Esophagus muscularis mucosa (tissue), 4 donors: ENCODE measurements around the gene UBL4B. TPM values are rescaled to one million over a fixed set of nuclear protein-coding genes. Genes with fewer than 3 reads are reported as not detected.

Experiments used
- DNase-seq: peaks from one replicate; pipeline ENCODE4 v3.0.0-alpha.2; 2017; ENCODE audit errors: extremely low spot score
- H3K27ac ChIP-seq, 4 donors: fragments of 200-600 bp; sonication (generic); replicated peaks in 1 of 4; 1 replicate in 3 of 4; 2 replicates in 1 of 4; pipeline ENCODE4 v1.5.1; 2016 to 2019; ENCODE audit warnings: mild to moderate bottlenecking in 1 of 4
- H3K27me3 ChIP-seq, 4 donors: fragments of 200-600 bp; sonication (generic); one replicate each; pipeline versions ENCODE4 v1.5.1 to v1.6.0; 2016 to 2019
- H3K36me3 ChIP-seq, 4 donors: fragments of 200-600 bp; sonication (generic); one replicate each; pipeline ENCODE4 v1.5.1; 2016 to 2019
- H3K4me1 ChIP-seq, 4 donors: fragments of 200-600 bp; sonication (generic); one replicate each; pipeline ENCODE4 v1.5.1; 2016 to 2019
- H3K4me3 ChIP-seq, 4 donors: fragments of 200-600 bp; sonication (generic); 1 replicate in 2 of 4; 2 replicates in 2 of 4; pipeline ENCODE4 v1.5.1; 2016 to 2019; ENCODE audit warnings: mild to moderate bottlenecking in 4 of 4, moderate library complexity in 1 of 4
- H3K9me3 ChIP-seq, 4 donors: fragments of 200-600 bp; sonication (generic); 1 replicate in 3 of 4; 2 replicates in 1 of 4; pipeline ENCODE4 v1.5.1; 2016 to 2019
- EP300 ChIP-seq: sonication (generic); formaldehyde crosslinking; IDR thresholded peaks from one replicate; pipeline ENCODE4 v1.6.1; 2017; ENCODE audit warnings: antibody characterized with exemption
- POLR2A ChIP-seq: fragments of 450-650 bp; IDR thresholded peaks from one replicate; pipeline ENCODE4 v1.6.1; 2017; ENCODE audit warnings: antibody characterized with exemption, moderate library complexity, mild to moderate bottlenecking, low read depth
- POLR2AphosphoS5 ChIP-seq, 2 donors: sonication (generic); formaldehyde crosslinking; IDR thresholded peaks; one replicate each; pipeline ENCODE4 v1.6.1; 2017; ENCODE audit warnings: antibody characterized with exemption in 2 of 2
- whole genome bisulfite sequencing: methylation state at CpG from one replicate; pipeline ENCODE4 v1.1.5; 2018; 5-methylcytosine and 5-hydroxymethylcytosine counted together
- intact Hi-C: fragments of 100-400 bp; cut with DNase I; formaldehyde crosslinking; loops from one replicate; pipeline ENCODE4 v1.15.1; 2023
- total RNA-seq, 4 donors: library from RNA; depleted of rRNA; stranded (reverse); fragments of >200 nt; gene quantifications; one replicate each; pipeline versions ENCODE4 v1.1.0 to v1.2.1, GENCODE V29; 2016
- TF ChIP-seq, protein P1 (sequence below), 3 experiments: fragments of 200-600 bp in 2 of 3; fragments of 450-650 bp in 1 of 3; sonication (generic) in 2 of 3; IDR thresholded peaks; one replicate each; pipeline ENCODE4 v1.5.1; 2017 to 2019; ENCODE audit warnings: antibody characterized with exemption in 3 of 3, mild to moderate bottlenecking in 2 of 3, moderate library complexity in 1 of 3

Gene UBL4B
- total RNA-seq, 4 donors from 2014 or later, result not detected

DNA sequence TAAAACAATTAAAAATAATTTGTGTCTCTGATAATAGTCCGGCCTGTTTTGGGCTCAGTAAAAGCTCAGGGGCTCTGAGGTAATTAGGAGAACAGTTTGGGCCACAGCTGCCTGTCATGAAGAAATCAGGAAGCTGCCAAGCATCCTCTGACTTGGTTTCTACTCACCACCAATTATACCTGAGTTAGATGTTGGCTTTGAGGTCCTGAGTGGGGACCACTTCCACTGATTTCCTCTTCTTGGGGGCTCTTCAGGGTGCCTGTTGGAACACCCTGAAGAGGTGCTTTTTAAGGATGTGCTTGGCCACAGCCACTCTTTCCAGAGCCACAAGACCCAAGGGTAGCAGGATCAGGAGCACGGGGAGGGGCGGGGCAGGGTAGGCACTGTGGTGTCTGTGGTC, 48.9 kb downstream of the UBL4B start:
- peaks cover 0 to 16% (median 2%) of the 10 kb centered on the region in 4 donors for H3K27me3 ChIP-seq
- intact Hi-C loops, result no loop called here
- 97% methylated on average over 3 of the region's 3 CpGs for WGBS
- no peak for DNase-seq
- H3K27ac ChIP-seq, result no peak overlapping the region
- TF ChIP-seq POLR2A (no peak), EP300 (no peak), POLR2AphosphoS5 (IDR thresholded peaks at IDR 0.05) (no peak)
- TF ChIP-seq, protein P1, sequence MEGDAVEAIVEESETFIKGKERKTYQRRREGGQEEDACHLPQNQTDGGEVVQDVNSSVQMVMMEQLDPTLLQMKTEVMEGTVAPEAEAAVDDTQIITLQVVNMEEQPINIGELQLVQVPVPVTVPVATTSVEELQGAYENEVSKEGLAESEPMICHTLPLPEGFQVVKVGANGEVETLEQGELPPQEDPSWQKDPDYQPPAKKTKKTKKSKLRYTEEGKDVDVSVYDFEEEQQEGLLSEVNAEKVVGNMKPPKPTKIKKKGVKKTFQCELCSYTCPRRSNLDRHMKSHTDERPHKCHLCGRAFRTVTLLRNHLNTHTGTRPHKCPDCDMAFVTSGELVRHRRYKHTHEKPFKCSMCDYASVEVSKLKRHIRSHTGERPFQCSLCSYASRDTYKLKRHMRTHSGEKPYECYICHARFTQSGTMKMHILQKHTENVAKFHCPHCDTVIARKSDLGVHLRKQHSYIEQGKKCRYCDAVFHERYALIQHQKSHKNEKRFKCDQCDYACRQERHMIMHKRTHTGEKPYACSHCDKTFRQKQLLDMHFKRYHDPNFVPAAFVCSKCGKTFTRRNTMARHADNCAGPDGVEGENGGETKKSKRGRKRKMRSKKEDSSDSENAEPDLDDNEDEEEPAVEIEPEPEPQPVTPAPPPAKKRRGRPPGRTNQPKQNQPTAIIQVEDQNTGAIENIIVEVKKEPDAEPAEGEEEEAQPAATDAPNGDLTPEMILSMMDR (IDR thresholded peaks at IDR 0.05), result no peak
- H3K9me3 ChIP-seq, result no peaks in the 10 kb centered on the region
- no peak overlapping the region for H3K4me3 ChIP-seq
- no peaks in the 10 kb centered on the region for H3K4me1 ChIP-seq
- no peaks in the 10 kb centered on the region for H3K36me3 ChIP-seq

DNA sequence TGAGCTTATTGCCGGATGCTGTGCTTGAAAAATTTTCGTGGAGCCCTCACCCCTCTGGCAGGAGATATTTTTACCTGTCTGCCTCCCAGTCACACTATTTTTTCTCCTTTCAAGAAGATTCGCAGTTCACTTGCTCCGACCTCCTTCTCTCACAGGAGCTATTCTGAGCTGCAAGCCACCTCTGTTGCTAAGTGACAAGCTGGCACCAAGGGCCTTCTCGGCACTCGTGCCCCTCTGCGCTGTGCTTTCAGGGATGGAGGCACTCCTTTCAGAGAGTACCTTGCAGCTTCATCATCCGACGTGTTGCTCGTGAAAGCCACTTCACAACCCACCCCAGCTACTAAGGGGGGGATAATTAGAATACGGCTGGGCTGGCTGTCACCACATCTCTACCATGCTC, 49.6 kb downstream of the UBL4B start:
- H3K4me3 ChIP-seq, result no peak overlapping the region
- H3K4me1 ChIP-seq, result no peaks in the 10 kb centered on the region
- intact Hi-C loops, result no loop called here
- no peak overlapping the region for H3K27ac ChIP-seq
- no peak for DNase-seq
- H3K27me3 ChIP-seq, result peaks cover 0 to 10% (median 0%) of the 10 kb centered on the region in 4 donors
- H3K9me3 ChIP-seq, result no peaks in the 10 kb centered on the region
- no peaks in the 10 kb centered on the region for H3K36me3 ChIP-seq
- WGBS, result 83% methylated on average over 11 of the region's 11 CpGs
- TF ChIP-seq EP300 (no peak), POLR2AphosphoS5 (IDR thresholded peaks at IDR 0.05) (no peak), POLR2A (no peak)
- TF ChIP-seq, protein P1 (IDR thresholded peaks at IDR 0.05), result no peak

Other genes with a start within 250 kb of the UBL4B start
- gene CSF1, start 201.6 kb upstream of the UBL4B start, total RNA-seq, result 10 to 100 TPM; 27.0 to 92.6 (median 48.1) TPM
- gene AHCYL1, start 127.7 kb upstream of the UBL4B start, total RNA-seq, result 100 to 1,000 TPM in 1 of 4 donors, 10 to 100 TPM in 3; 72.1 to 111 (median 91.0) TPM
- gene STRIP1, start 77.8 kb upstream of the UBL4B start, total RNA-seq, result 10 to 100 TPM; 26.2 to 43.5 (median 35.3) TPM
- gene ALX3, start 41.8 kb upstream of the UBL4B start, total RNA-seq, result not detected
- 1 to 10 TPM in 1 of 4 donors, under 1 TPM in 3; 0.42 to 1.8 (median 0.57) TPM for gene SLC6A17, start 38.1 kb downstream of the UBL4B start, total RNA-seq
- gene KCNC4, start 97.9 kb downstream of the UBL4B start, total RNA-seq, result 10 to 100 TPM in 2 of 4 donors, 1 to 10 TPM in 2; 4.6 to 18.0 (median 9.7) TPM
- 10 to 100 TPM; 20.6 to 26.6 (median 24.2) TPM for gene RBM15, start 226.9 kb downstream of the UBL4B start, total RNA-seq